ENCODE data around the gene DAB2IP. TPM values are rescaled to one million over a fixed set of nuclear protein-coding genes. Genes with fewer than 3 reads are reported as not detected.

DAB2IP gene
- total and polyA plus RNA-seq, 2 donors (not counting 1 experiment from before 2014, with no cell fraction given) = 14.6 to 16.5 TPM

GRCh38 chr9:121816845-121817450 is 165.5 kb downstream of the DAB2IP start:
- H3K4me2 ChIP-seq (ENCODE audit: extremely low read depth, insufficient read depth, low read length) = no peak overlapping the region
- TF ChIP-seq CTCF (conservative IDR thresholded peaks at IDR 0.05 in 1 of 2, IDR thresholded peaks at IDR 0.05 in 1 of 2; ENCODE audit: low read depth in 1 of 2, low read length in 2 of 2) = no peak
- TF ChIP-seq EZH2 (IDR thresholded peaks at IDR 0.05; ENCODE audit: low read length, missing control alignments) = no peak
- H3K9me3 ChIP-seq (ENCODE audit: control insufficient read depth, insufficient read depth, low read depth, low read length) = no peaks in the 10 kb centered on the region
- H3K4me1 ChIP-seq (ENCODE audit: control insufficient read depth, extremely low read depth, insufficient read depth, low read length) = peaks cover 2% of the 10 kb centered on the region
- no peaks in the 10 kb centered on the region for H3K36me3 ChIP-seq (ENCODE audit: control insufficient read depth, insufficient read depth, low read length)
- no peak overlapping the region for H3K9ac ChIP-seq (ENCODE audit: insufficient read depth, low read length)
- H3K27me3 ChIP-seq (ENCODE audit: control insufficient read depth, insufficient read depth, low read length) = no peaks in the 10 kb centered on the region
- H3K4me3 ChIP-seq (replicated peaks in 1 of 4; ENCODE audit: control extremely low read depth in 1 of 4, insufficient read depth in 1 of 4, low read depth in 3 of 4, low read length in 4 of 4) = no peak overlapping the region
- H3K27ac ChIP-seq (ENCODE audit: insufficient read depth, low read length) = no peak overlapping the region
- DNase-seq (ENCODE audit: low read depth in 2 of 2) = no peak
- no peaks in the 10 kb centered on the region for H4K20me1 ChIP-seq (ENCODE audit: control insufficient read depth, extremely low read depth, insufficient read depth, low read length)
- H3K79me2 ChIP-seq (ENCODE audit: control insufficient read depth, insufficient read depth, low read length) = no peaks in the 10 kb centered on the region
- no peak overlapping the region for H2AFZ ChIP-seq (ENCODE audit: low read length)

DNA sequence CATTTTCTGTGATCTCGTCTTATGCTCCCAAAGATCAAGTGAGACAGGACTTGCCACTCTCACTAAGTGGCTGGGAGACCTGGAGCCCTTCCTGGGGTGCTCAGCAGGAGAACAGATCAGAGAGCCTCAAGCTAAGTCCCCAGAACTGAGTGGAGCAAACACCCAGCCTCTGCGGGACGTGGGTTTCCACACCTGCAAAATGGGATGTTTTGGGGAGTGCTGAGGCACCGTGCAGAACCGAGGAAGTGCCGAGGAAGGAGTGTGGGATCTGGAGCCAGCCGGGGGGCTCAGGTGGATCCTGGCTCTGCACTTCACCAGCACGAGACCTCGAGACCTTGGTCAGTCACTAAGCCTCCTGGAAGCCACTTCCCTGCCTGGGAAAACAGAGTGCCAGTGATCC is 166.0 kb downstream of the DAB2IP start:
- Histone ChIP-seq H3K4me1 (ENCODE audit: control insufficient read depth, extremely low read depth, insufficient read depth, low read length) (peaks cover 2% of the 10 kb centered on the region), H3K27me3 (ENCODE audit: control insufficient read depth, insufficient read depth, low read length) (no peaks in the 10 kb centered on the region)
- TF ChIP-seq EZH2 (IDR thresholded peaks at IDR 0.05; ENCODE audit: low read length, missing control alignments) (no peak), CTCF (conservative IDR thresholded peaks at IDR 0.05 in 1 of 2, IDR thresholded peaks at IDR 0.05 in 1 of 2; ENCODE audit: low read depth in 1 of 2, low read length in 2 of 2) (no peak)

DNA sequence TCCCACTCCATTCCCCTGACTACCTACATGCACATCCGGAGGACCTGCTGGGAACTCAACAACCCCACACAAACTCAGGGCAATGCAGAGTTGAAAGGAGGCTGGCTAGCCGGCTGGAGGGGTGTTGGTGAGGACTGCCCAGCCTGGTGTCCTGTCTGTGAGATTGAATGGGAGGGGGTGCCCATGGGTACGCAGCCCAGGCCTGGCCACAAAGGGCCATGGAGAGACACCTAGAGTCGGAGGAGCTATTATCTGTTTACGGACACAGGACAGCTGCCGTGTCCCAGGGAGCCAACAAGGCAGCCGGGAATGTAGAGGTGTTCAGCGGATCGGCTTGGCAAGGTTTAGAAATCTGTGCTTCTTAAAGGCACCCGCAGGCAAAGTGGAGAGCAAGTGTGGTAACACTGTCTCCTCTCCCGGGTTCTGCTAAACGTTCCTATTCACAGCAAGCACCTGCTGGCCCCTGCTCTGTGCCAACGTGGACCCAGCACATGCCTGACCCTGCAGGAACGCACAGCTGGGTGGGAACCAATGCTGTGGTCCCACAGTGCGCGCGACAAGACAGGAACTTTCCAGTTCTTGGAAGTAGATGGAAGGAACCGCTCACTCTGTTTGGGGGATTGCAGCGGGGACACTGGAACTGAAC is 166.7 kb downstream of the DAB2IP start:
- Histone ChIP-seq H3K4me2 (ENCODE audit: extremely low read depth, insufficient read depth, low read length) (no peak overlapping the region), H3K4me1 (ENCODE audit: control insufficient read depth, extremely low read depth, insufficient read depth, low read length) (peaks cover 2% of the 10 kb centered on the region), H4K20me1 (ENCODE audit: control insufficient read depth, extremely low read depth, insufficient read depth, low read length) (no peaks in the 10 kb centered on the region), H3K4me3 (replicated peaks in 1 of 4; ENCODE audit: control extremely low read depth in 1 of 4, insufficient read depth in 1 of 4, low read depth in 3 of 4, low read length in 4 of 4) (no peak overlapping the region), H3K9ac (ENCODE audit: insufficient read depth, low read length) (no peak overlapping the region), H3K36me3 (ENCODE audit: control insufficient read depth, insufficient read depth, low read length) (no peaks in the 10 kb centered on the region), H3K27me3 (ENCODE audit: control insufficient read depth, insufficient read depth, low read length) (no peaks in the 10 kb centered on the region), H2AFZ (ENCODE audit: low read length) (no peak overlapping the region), H3K79me2 (ENCODE audit: control insufficient read depth, insufficient read depth, low read length) (no peaks in the 10 kb centered on the region), H3K9me3 (ENCODE audit: control insufficient read depth, insufficient read depth, low read depth, low read length) (no peaks in the 10 kb centered on the region), H3K27ac (ENCODE audit: insufficient read depth, low read length) (no peak overlapping the region)
- TF ChIP-seq CTCF (conservative IDR thresholded peaks at IDR 0.05 in 1 of 2, IDR thresholded peaks at IDR 0.05 in 1 of 2; ENCODE audit: low read depth in 1 of 2, low read length in 2 of 2) (no peak), EZH2 (IDR thresholded peaks at IDR 0.05; ENCODE audit: low read length, missing control alignments) (no peak)
- DNase-seq (ENCODE audit: low read depth in 2 of 2) = no peak

More for the DNA sequence above, 166.0 kb downstream of the DAB2IP start:
- H3K79me2 ChIP-seq (ENCODE audit: control insufficient read depth, insufficient read depth, low read length) = no peaks in the 10 kb centered on the region
- DNase-seq (ENCODE audit: low read depth in 2 of 2) = no peak
- H3K27ac ChIP-seq (ENCODE audit: insufficient read depth, low read length) = no peak overlapping the region
- H3K4me3 ChIP-seq (replicated peaks in 1 of 4; ENCODE audit: control extremely low read depth in 1 of 4, insufficient read depth in 1 of 4, low read depth in 3 of 4, low read length in 4 of 4) = no peak overlapping the region
- H3K9ac ChIP-seq (ENCODE audit: insufficient read depth, low read length) = no peak overlapping the region
- no peak overlapping the region for H2AFZ ChIP-seq (ENCODE audit: low read length)
- no peak overlapping the region for H3K4me2 ChIP-seq (ENCODE audit: extremely low read depth, insufficient read depth, low read length)
- no peaks in the 10 kb centered on the region for H3K36me3 ChIP-seq (ENCODE audit: control insufficient read depth, insufficient read depth, low read length)
- H3K9me3 ChIP-seq (ENCODE audit: control insufficient read depth, insufficient read depth, low read depth, low read length) = no peaks in the 10 kb centered on the region
- no peaks in the 10 kb centered on the region for H4K20me1 ChIP-seq (ENCODE audit: control insufficient read depth, extremely low read depth, insufficient read depth, low read length)
